ENCODE data around the gene SMCP.

The SMCP gene

GRCh38 chr1:152904688-152905440, 26.7 kb downstream of the SMCP start:
- CTCF ChIA-PET: interaction anchor here (1.1 kb wide), 1 partner anchor 34 kb away, joined by 4 read pairs; no protein-coding TSS in a partner anchor
- no peaks in the 10 kb centered on the region for H3K4me1 ChIP-seq (ENCODE audit: control extremely low read depth in 1 of 4, control insufficient read depth in 4 of 4, insufficient read depth in 4 of 4, low read length in 3 of 4)
- H3K4me3 ChIP-seq (ENCODE audit: control insufficient read depth in 1 of 7, extremely low read depth in 1 of 7, insufficient read depth in 4 of 7, low read depth in 2 of 7, low read length in 6 of 7): no peak overlapping the region
- DNase-seq: no peak
- no peaks in the 10 kb centered on the region for H3K36me3 ChIP-seq (ENCODE audit: control insufficient read depth in 4 of 4, insufficient read depth in 4 of 4, low read length in 3 of 4)
- H3K9me3 ChIP-seq (ENCODE audit: control extremely low read depth in 1 of 5, control insufficient read depth in 4 of 5, insufficient read depth in 2 of 5, low read depth in 1 of 5, low read length in 4 of 5): no peaks in the 10 kb centered on the region
- peaks cover 0 to 17% (median 0%) of the 10 kb centered on the region in 5 experiments for H3K27me3 ChIP-seq (replicated peaks in 2 of 5; ENCODE audit: control insufficient read depth in 4 of 5, insufficient read depth in 5 of 5, low read length in 4 of 5)
- 87% methylated on average over 4 of the region's 7 CpGs for WGBS (ENCODE audit: insufficient coverage)
- POLR2A ChIA-PET: no interaction called here
- no peak overlapping the region for H3K27ac ChIP-seq (ENCODE audit: insufficient read depth in 1 of 2, low read depth in 1 of 2, low read length in 2 of 2, poor library complexity in 1 of 2, severe bottlenecking in 2 of 2)

DNA sequence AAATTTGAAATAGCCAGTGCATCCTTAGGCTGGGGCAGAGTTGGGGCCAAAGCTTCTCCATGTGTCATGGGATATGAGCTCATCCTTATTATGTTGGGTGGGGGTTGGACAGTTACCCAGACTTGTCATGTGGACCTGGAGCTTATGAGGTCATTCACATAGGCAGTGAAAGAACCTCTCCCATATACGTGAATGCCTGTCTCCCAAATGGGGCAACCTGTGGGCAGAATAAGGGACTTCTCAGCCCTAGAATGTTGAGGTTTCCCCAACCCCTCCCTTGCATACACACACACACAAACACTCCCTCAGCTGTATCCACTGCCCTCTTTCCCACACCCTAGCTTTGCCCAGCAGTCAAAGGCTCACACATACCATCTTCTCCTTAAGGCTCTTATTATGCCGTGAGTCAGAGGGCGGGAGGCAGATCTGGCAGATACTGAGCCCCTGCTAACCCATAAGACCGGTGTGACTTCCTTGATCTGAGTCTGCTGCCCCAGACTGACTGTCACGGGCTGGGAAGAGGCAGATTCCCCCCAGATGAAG, 28.0 kb downstream of the SMCP start:
- Histone ChIP-seq H3K27ac (ENCODE audit: insufficient read depth in 1 of 2, low read depth in 1 of 2, low read length in 2 of 2, poor library complexity in 1 of 2, severe bottlenecking in 2 of 2) (no peak overlapping the region), H3K36me3 (ENCODE audit: control insufficient read depth in 4 of 4, insufficient read depth in 4 of 4, low read length in 3 of 4) (no peaks in the 10 kb centered on the region), H3K27me3 (replicated peaks in 2 of 5; ENCODE audit: control insufficient read depth in 4 of 5, insufficient read depth in 5 of 5, low read length in 4 of 5) (peaks cover 0 to 29% (median under 1%) of the 10 kb centered on the region in 5 experiments), H3K9me3 (ENCODE audit: control extremely low read depth in 1 of 5, control insufficient read depth in 4 of 5, insufficient read depth in 2 of 5, low read depth in 1 of 5, low read length in 4 of 5) (no peaks in the 10 kb centered on the region), H3K4me1 (ENCODE audit: control extremely low read depth in 1 of 4, control insufficient read depth in 4 of 4, insufficient read depth in 4 of 4, low read length in 3 of 4) (no peaks in the 10 kb centered on the region), H3K4me3 (ENCODE audit: control insufficient read depth in 1 of 7, extremely low read depth in 1 of 7, insufficient read depth in 4 of 7, low read depth in 2 of 7, low read length in 6 of 7) (no peak overlapping the region)
- 80% methylated on average over 5 of the region's 5 CpGs for WGBS (ENCODE audit: insufficient coverage)
- no peak for DNase-seq
- CTCF ChIA-PET: interaction anchor here (1.1 kb wide), 1 partner anchor 35 kb away, joined by 4 read pairs; no protein-coding TSS in a partner anchor
- POLR2A ChIA-PET: no interaction called here

DNA sequence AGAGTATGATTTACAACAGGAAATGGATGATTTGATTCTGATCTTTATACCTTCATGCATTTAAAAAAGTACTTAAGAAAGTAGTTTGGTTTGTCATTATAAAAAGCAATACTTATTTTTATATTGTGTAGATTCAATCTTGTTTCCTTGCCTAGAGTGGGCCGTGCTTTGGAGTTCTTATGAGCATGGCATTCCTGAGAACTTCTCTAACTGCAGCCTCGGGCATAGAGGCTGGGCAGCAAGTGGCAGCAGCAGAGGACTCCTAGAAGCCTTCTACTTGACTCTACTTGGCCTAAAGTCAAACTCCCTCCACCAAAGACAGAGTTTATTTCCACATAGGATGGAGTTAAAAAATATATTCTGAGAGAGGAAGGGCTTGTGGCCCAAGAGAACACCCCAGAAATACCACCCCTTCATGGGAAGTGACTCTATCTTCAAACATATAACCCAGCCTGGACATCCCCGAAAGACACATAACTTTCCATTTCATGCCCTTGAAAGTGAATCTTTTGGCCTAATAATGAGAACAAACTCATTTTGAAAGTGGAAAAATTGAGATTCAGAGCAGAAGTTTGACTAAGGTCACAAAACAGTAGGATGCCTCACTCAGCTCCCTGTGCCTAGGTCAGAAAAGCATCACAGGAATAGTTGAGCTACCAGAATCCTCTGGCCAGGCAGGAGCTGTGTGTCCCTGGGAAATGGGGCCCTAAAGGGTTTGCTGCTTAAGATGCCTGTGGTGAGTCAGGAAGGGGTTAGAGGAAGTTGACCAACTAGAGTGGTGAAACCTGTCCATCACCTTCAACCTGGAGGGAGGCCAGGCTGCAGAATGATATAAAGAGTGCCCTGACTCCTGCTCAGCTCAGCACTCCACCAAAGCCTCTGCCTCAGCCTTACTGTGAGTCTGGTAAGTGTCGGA, 29.8 kb downstream of the SMCP start, which contains the start of gene IVL:
TSS of gene IVL (plus strand) at position 861 of the 916 bp plus-strand sequence. CDS start 1,252 bp downstream, outside the sequence.
- Histone ChIP-seq H3K9me3 (ENCODE audit: control extremely low read depth in 1 of 5, control insufficient read depth in 4 of 5, insufficient read depth in 2 of 5, low read depth in 1 of 5, low read length in 4 of 5) (peaks cover 0 to 2% (median 0%) of the 10 kb centered on the region in 5 experiments), H3K27ac (ENCODE audit: insufficient read depth in 1 of 2, low read depth in 1 of 2, low read length in 2 of 2, poor library complexity in 1 of 2, severe bottlenecking in 2 of 2) (no peak within 1 kb of the TSS), H3K4me1 (ENCODE audit: control extremely low read depth in 1 of 4, control insufficient read depth in 4 of 4, insufficient read depth in 4 of 4, low read length in 3 of 4) (no peaks in the 10 kb centered on the region), H3K36me3 (ENCODE audit: control insufficient read depth in 4 of 4, insufficient read depth in 4 of 4, low read length in 3 of 4) (no peaks in the 10 kb centered on the region), H3K27me3 (replicated peaks in 2 of 5; ENCODE audit: control insufficient read depth in 4 of 5, insufficient read depth in 5 of 5, low read length in 4 of 5) (peaks cover 0 to 47% (median 7%) of the 10 kb centered on the region in 5 experiments), H3K4me3 (ENCODE audit: control insufficient read depth in 1 of 7, extremely low read depth in 1 of 7, insufficient read depth in 4 of 7, low read depth in 2 of 7, low read length in 6 of 7) (no peak within 1 kb of the TSS)
- ChIA-PET POLR2A (no interaction called here), CTCF (no interaction called here)
- DNase-seq: no peak
- 100% methylated on average over 1 of the region's 4 CpGs for WGBS (ENCODE audit: insufficient coverage)

GRCh38 chr1:152909206-152909605, 31.1 kb downstream of the SMCP start:
- H3K4me1 ChIP-seq (ENCODE audit: control extremely low read depth in 1 of 4, control insufficient read depth in 4 of 4, insufficient read depth in 4 of 4, low read length in 3 of 4): no peaks in the 10 kb centered on the region
- 97% methylated on average over 3 of the region's 3 CpGs for WGBS (ENCODE audit: insufficient coverage)
- H3K36me3 ChIP-seq (ENCODE audit: control insufficient read depth in 4 of 4, insufficient read depth in 4 of 4, low read length in 3 of 4): no peaks in the 10 kb centered on the region
- ChIA-PET CTCF (no interaction called here), POLR2A (no interaction called here)
- peaks cover 0 to 48% (median 7%) of the 10 kb centered on the region in 5 experiments for H3K27me3 ChIP-seq (replicated peaks in 2 of 5; ENCODE audit: control insufficient read depth in 4 of 5, insufficient read depth in 5 of 5, low read length in 4 of 5)
- H3K27ac ChIP-seq (ENCODE audit: insufficient read depth in 1 of 2, low read depth in 1 of 2, low read length in 2 of 2, poor library complexity in 1 of 2, severe bottlenecking in 2 of 2): no peak overlapping the region
- H3K9me3 ChIP-seq (ENCODE audit: control extremely low read depth in 1 of 5, control insufficient read depth in 4 of 5, insufficient read depth in 2 of 5, low read depth in 1 of 5, low read length in 4 of 5): peaks cover 0 to 2% (median 0%) of the 10 kb centered on the region in 5 experiments
- no peak for DNase-seq
- H3K4me3 ChIP-seq (ENCODE audit: control insufficient read depth in 1 of 7, extremely low read depth in 1 of 7, insufficient read depth in 4 of 7, low read depth in 2 of 7, low read length in 6 of 7): no peak overlapping the region

DNA sequence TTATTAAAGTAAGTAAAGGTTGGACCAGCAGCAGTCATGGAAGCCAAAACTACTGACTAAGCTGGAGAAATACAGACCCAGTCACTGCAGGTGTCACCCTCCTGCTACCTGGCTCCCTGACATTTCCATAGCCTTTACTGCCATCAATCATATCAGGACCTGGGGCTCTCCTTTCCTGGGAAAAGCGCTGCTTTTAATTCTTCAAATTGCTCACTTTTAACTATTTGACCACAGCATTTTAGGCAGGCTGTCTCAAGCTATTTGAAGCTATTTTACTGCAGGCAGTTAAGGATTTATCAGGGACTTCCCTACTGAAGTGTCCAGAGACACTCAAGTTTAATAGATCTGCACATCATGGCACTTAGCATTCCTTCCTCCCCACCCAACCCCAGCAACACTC, 34.3 kb downstream of the SMCP start:
- POLR2A ChIA-PET: no interaction called here

GRCh38 chr1:152912900-152913299, 34.8 kb downstream of the SMCP start:
- no peak overlapping the region for H3K4me3 ChIP-seq (ENCODE audit: control insufficient read depth in 1 of 7, extremely low read depth in 1 of 7, insufficient read depth in 4 of 7, low read depth in 2 of 7, low read length in 6 of 7)
- ChIA-PET POLR2A (no interaction called here), CTCF (interaction anchor here (0.6 kb wide), 1 partner anchor 570 kb away, joined by 3 read pairs; no protein-coding TSS in a partner anchor)
- H3K9me3 ChIP-seq (ENCODE audit: control extremely low read depth in 1 of 5, control insufficient read depth in 4 of 5, insufficient read depth in 2 of 5, low read depth in 1 of 5, low read length in 4 of 5): peaks cover 0 to 3% (median 0%) of the 10 kb centered on the region in 5 experiments
- WGBS (ENCODE audit: insufficient coverage): 83% methylated on average over 5 of the region's 5 CpGs
- H3K4me1 ChIP-seq (ENCODE audit: control extremely low read depth in 1 of 4, control insufficient read depth in 4 of 4, insufficient read depth in 4 of 4, low read length in 3 of 4): no peaks in the 10 kb centered on the region
- DNase-seq: no peak
- no peaks in the 10 kb centered on the region for H3K36me3 ChIP-seq (ENCODE audit: control insufficient read depth in 4 of 4, insufficient read depth in 4 of 4, low read length in 3 of 4)
- peaks cover 0 to 33% (median 9%) of the 10 kb centered on the region in 5 experiments for H3K27me3 ChIP-seq (replicated peaks in 2 of 5; ENCODE audit: control insufficient read depth in 4 of 5, insufficient read depth in 5 of 5, low read length in 4 of 5)
- H3K27ac ChIP-seq (ENCODE audit: insufficient read depth in 1 of 2, low read depth in 1 of 2, low read length in 2 of 2, poor library complexity in 1 of 2, severe bottlenecking in 2 of 2): no peak overlapping the region

More for the DNA sequence above, 34.3 kb downstream of the SMCP start:
- no peak for DNase-seq
- Histone ChIP-seq H3K9me3 (ENCODE audit: control extremely low read depth in 1 of 5, control insufficient read depth in 4 of 5, insufficient read depth in 2 of 5, low read depth in 1 of 5, low read length in 4 of 5) (peaks cover 0 to 3% (median 0%) of the 10 kb centered on the region in 5 experiments), H3K4me1 (ENCODE audit: control extremely low read depth in 1 of 4, control insufficient read depth in 4 of 4, insufficient read depth in 4 of 4, low read length in 3 of 4) (no peaks in the 10 kb centered on the region), H3K27me3 (replicated peaks in 2 of 5; ENCODE audit: control insufficient read depth in 4 of 5, insufficient read depth in 5 of 5, low read length in 4 of 5) (peaks cover 0 to 33% (median 9%) of the 10 kb centered on the region in 5 experiments), H3K36me3 (ENCODE audit: control insufficient read depth in 4 of 4, insufficient read depth in 4 of 4, low read length in 3 of 4) (no peaks in the 10 kb centered on the region), H3K4me3 (ENCODE audit: control insufficient read depth in 1 of 7, extremely low read depth in 1 of 7, insufficient read depth in 4 of 7, low read depth in 2 of 7, low read length in 6 of 7) (no peak overlapping the region), H3K27ac (ENCODE audit: insufficient read depth in 1 of 2, low read depth in 1 of 2, low read length in 2 of 2, poor library complexity in 1 of 2, severe bottlenecking in 2 of 2) (no peak overlapping the region)
- CTCF ChIA-PET: interaction anchor here (0.6 kb wide), 1 partner anchor 571 kb away, joined by 3 read pairs; no protein-coding TSS in a partner anchor
- WGBS (ENCODE audit: insufficient coverage): 83% methylated on average over 1 of the region's 1 CpG
